Measurements from ENCODE around the gene BCDIN3D. TPM values are rescaled to one million over a fixed set of nuclear protein-coding genes. Genes with fewer than 3 reads are reported as not detected.

Gene BCDIN3D
- total and polyA plus RNA-seq, 2 of the 8 experiments (the other 6 are each of a cell fraction or from before 2014, with no cell fraction given), result 1.6 to 2.4 TPM

DNA sequence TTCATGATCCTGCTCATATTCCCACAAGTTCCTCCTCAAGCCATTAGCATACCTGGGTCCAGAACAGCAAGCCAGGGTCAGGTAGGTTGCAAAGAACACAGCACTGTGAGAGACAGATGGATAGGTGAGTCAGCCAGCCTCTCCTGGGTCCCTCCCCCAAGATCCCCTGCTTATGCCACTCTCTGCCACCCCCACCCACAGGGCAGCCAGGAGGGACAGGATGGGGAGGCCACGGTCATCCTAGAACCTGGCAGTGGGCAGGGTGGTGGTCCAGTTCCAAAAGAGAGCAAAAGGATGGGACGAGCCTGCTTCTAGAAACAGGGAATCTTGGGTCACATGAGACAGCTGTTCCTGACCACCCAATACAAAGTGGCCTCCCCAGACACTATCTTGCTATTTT, 48.1 kb upstream of the BCDIN3D start (continued):
- TF ChIP-seq, protein P1, sequence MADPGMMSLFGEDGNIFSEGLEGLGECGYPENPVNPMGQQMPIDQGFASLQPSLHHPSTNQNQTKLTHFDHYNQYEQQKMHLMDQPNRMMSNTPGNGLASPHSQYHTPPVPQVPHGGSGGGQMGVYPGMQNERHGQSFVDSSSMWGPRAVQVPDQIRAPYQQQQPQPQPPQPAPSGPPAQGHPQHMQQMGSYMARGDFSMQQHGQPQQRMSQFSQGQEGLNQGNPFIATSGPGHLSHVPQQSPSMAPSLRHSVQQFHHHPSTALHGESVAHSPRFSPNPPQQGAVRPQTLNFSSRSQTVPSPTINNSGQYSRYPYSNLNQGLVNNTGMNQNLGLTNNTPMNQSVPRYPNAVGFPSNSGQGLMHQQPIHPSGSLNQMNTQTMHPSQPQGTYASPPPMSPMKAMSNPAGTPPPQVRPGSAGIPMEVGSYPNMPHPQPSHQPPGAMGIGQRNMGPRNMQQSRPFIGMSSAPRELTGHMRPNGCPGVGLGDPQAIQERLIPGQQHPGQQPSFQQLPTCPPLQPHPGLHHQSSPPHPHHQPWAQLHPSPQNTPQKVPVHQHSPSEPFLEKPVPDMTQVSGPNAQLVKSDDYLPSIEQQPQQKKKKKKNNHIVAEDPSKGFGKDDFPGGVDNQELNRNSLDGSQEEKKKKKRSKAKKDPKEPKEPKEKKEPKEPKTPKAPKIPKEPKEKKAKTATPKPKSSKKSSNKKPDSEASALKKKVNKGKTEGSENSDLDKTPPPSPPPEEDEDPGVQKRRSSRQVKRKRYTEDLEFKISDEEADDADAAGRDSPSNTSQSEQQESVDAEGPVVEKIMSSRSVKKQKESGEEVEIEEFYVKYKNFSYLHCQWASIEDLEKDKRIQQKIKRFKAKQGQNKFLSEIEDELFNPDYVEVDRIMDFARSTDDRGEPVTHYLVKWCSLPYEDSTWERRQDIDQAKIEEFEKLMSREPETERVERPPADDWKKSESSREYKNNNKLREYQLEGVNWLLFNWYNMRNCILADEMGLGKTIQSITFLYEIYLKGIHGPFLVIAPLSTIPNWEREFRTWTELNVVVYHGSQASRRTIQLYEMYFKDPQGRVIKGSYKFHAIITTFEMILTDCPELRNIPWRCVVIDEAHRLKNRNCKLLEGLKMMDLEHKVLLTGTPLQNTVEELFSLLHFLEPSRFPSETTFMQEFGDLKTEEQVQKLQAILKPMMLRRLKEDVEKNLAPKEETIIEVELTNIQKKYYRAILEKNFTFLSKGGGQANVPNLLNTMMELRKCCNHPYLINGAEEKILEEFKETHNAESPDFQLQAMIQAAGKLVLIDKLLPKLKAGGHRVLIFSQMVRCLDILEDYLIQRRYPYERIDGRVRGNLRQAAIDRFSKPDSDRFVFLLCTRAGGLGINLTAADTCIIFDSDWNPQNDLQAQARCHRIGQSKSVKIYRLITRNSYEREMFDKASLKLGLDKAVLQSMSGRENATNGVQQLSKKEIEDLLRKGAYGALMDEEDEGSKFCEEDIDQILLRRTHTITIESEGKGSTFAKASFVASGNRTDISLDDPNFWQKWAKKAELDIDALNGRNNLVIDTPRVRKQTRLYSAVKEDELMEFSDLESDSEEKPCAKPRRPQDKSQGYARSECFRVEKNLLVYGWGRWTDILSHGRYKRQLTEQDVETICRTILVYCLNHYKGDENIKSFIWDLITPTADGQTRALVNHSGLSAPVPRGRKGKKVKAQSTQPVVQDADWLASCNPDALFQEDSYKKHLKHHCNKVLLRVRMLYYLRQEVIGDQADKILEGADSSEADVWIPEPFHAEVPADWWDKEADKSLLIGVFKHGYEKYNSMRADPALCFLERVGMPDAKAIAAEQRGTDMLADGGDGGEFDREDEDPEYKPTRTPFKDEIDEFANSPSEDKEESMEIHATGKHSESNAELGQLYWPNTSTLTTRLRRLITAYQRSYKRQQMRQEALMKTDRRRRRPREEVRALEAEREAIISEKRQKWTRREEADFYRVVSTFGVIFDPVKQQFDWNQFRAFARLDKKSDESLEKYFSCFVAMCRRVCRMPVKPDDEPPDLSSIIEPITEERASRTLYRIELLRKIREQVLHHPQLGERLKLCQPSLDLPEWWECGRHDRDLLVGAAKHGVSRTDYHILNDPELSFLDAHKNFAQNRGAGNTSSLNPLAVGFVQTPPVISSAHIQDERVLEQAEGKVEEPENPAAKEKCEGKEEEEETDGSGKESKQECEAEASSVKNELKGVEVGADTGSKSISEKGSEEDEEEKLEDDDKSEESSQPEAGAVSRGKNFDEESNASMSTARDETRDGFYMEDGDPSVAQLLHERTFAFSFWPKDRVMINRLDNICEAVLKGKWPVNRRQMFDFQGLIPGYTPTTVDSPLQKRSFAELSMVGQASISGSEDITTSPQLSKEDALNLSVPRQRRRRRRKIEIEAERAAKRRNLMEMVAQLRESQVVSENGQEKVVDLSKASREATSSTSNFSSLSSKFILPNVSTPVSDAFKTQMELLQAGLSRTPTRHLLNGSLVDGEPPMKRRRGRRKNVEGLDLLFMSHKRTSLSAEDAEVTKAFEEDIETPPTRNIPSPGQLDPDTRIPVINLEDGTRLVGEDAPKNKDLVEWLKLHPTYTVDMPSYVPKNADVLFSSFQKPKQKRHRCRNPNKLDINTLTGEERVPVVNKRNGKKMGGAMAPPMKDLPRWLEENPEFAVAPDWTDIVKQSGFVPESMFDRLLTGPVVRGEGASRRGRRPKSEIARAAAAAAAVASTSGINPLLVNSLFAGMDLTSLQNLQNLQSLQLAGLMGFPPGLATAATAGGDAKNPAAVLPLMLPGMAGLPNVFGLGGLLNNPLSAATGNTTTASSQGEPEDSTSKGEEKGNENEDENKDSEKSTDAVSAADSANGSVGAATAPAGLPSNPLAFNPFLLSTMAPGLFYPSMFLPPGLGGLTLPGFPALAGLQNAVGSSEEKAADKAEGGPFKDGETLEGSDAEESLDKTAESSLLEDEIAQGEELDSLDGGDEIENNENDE (IDR thresholded peaks at IDR 0.05; ENCODE audit: insufficient replicate concordance, low read length), result no peak
- TF ChIP-seq, protein P2, sequence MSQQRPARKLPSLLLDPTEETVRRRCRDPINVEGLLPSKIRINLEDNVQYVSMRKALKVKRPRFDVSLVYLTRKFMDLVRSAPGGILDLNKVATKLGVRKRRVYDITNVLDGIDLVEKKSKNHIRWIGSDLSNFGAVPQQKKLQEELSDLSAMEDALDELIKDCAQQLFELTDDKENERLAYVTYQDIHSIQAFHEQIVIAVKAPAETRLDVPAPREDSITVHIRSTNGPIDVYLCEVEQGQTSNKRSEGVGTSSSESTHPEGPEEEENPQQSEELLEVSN (IDR thresholded peaks at IDR 0.05), result no peak

Measured in H1 (cell line).